NCI-H2227 (cell line): ENCODE results near the gene TTPAL.

Source experiments
- DNase-seq: peaks from one replicate; lab custom pipeline; 2025; ENCODE audit not compliant: unreplicated experiment; lab: John Stamatoyannopoulos, UW

The TTPAL gene

DNA sequence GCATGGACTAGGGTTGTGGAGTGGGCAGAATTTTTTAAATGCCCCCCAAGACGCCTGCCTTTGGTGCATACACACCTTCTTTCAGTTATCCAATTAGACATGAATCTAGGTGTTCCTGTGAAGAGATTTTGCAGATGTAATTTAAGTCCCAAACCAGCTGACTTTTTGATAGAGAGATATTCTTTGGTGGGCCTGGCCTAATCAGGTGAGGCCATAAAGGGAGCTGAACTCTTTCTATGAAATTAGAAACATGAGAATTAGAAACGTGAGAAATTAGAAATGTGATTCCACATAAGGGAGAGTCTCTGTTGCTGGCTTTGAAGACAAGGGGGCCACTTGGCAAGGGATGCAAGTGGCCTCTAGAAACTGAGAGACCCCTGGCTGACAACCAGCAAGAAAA, 36.4 kb upstream of the TTPAL start:
- DNase-seq: no peak

GRCh38 chr20:44442298-44443070, 33.2 kb upstream of the TTPAL start:
- no peak for DNase-seq

- DNase-seq: no peak
Measured at GRCh38 chr20:44445742-44446710, 29.6 kb upstream of the TTPAL start.

DNA sequence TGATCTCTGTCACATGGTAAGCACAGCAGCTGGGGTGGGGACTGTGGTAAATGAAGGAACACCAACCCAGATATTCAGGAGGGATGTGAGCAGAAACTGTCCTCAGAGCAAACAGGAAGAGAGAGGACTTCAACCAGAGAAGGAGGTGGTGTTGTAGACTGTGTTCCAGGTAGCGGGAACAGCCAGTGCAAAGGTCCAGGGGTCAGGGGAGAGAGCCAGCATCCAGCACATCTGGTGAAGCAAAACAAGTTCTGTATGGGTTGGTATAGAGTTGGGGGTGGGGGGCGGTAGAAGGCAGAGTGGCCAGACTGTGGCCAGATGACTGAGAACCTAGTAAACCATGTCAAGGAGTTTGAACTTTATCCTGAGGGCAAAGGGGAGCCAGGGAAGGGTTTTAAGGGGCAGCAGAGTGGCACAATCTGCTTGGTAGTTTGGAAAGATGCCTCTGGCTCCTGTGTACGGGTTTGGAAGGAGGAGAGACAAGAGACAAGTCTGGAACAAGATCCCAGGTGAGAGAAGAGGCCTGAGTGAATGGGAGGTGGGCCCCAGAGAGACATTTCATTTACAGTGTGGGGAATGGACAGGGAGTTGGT, 27.8 kb upstream of the TTPAL start:
- no peak for DNase-seq

DNA sequence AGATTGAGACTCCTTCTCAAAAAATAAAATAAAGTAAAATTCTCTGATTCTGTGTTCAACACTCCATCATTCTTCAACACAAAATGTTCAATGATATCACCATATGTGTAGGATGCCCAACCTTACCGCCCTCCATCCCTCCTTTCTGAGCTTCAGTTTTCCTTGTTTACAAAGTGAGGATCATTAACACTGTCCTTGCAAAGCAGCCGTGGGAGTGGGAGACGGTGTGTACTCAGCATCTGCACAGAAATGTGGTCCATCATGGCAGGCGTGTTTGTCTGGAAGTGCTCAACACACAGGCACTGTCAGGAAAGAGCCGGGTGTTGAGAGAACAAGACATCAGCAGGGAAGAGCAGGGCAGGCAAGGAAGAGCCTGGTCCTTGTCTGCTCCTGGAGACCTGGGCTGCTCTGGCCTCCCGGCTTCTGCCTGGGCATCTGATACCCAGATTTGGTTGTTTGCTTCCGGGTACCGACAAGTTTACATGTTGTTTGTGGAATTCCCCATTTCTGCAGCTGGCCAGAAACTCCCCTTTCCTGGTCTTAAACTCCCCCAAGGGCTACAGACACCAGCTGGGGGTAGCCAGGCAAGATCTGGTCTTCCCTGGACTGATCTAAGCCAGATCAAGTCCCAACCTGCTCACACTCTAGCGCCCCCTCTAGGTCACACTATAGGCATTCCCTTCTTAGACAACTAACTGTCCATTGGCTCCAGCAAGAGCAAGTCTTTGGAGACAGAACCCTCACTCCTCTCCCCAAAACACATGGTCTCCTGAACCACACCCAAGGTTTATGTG, 26.7 kb upstream of the TTPAL start:
- DNase-seq: peak; percentile 11

- DNase-seq: no peak
Measured at GRCh38 chr20:44449864-44450263, 25.8 kb upstream of the TTPAL start.

DNA sequence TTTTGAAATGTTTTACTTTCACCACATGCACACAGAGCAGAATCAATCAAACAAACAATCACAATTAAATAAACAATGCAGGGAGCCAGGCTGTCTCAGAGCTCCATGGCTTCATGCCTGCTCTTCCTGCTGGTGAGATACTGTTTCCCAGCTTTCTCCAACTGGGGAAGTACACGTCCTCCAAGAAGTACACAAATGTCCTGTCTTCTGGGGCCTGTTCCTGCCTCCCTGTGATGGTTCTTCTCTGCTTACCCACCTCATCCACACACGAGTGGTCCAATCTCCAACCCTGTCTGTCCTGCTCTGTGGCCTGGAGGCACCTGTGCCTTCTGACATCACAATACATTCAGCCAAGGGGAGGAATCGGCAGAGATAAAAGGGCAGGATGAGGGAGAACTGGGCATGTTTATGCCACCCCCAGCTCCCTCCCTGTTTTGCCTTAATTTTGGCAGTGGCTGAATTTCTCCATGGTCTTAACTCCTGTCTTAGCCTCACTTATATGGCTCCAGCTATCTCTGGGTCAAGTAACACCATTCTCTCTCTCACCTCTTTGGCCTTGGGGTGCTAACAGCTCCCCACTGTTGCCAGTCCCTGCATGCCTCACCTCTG, 25.3 kb upstream of the TTPAL start:
- DNase-seq: no peak

- no peak for DNase-seq
Measured at GRCh38 chr20:44450903-44451450, 24.7 kb upstream of the TTPAL start.

GRCh38 chr20:44454306-44454963, 21.2 kb upstream of the TTPAL start:
- no peak for DNase-seq

- no peak for DNase-seq
Measured at GRCh38 chr20:44455126-44455525, 20.5 kb upstream of the TTPAL start.

DNA sequence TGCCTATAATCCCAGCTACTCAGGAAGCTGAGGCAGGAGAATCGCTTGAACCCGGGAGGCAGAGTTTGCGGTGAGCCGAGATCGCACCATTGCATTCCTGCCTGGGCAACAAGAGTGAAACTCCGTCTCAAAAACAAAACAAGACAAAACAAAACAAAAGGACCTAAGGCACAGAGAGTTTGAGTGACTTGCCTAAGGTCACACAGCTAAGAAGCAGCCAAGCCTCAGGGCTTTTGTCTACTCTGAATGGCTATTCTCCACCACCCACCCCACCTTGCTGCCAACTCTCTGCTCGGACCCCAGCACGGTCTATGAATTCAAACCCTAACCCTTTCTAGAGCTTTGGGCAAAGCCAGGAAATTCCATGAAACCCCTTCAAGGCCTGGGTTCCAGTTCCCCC, 19.1 kb upstream of the TTPAL start:
- DNase-seq: no peak

DNA sequence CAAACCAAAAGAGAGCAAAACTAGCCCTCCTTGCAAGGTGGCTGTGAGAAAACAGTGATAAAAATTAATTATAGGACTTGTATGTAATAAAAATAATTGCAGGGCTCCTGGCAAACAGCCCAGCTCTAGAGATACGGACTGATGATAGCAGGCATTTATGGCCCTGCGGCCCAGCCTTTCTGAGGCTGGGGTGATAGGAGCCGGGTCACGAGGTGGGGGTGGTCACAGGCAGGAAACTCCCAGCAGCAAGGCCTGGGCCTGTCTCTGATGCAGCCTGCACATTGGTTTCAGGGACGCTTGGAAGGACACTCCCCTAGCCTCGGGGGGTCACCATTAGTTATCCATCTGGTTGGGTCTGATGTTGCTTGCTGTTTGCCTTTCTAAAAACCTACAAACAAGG, 18.7 kb upstream of the TTPAL start:
- DNase-seq: peak; percentile 67

DNA sequence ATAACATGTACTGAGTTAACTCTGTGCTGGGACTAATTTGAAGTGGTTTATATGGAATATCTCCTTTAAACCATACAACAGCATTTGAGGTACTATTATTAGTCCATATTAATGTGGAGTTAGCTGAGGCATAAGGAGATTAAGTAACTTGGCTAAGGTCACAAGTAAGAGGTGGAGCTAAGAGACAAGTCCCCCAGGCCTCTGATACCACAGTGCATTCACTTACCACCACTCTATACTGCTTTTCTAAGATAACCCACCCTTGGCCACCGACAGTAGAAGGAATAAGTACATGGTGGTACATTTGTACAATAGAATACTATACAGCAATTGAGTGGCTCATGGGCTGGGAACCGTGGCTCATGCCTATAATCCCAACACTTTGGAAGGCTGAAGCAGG, 16.4 kb upstream of the TTPAL start:
- DNase-seq: no peak

- peak; percentile 54 for DNase-seq
Measured at GRCh38 chr20:44460795-44461141, 14.9 kb upstream of the TTPAL start.

- DNase-seq: no peak
Measured at GRCh38 chr20:44461142-44461802, 14.4 kb upstream of the TTPAL start.

DNA sequence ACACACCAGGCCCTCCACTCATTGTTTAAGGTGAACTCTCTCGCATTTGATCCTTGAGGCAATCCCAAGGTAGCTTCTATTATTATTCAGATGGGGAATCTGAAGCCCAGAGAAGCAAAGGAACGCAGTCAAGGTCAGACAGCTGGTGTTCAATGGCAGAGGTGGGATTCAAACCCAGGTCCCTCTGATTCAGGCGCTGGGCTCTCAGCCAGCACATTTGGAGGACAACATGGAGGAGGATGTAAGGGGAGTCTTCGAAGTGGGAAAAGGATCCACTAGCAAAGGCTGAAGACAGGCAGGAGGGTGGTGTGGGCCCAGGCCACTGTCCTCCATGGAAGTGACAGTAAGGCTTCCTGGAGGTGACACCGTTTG, 13.9 kb upstream of the TTPAL start:
- DNase-seq: no peak

- DNase-seq: peak; percentile 11
Measured at GRCh38 chr20:44463466-44463865, 12.2 kb upstream of the TTPAL start.

DNA sequence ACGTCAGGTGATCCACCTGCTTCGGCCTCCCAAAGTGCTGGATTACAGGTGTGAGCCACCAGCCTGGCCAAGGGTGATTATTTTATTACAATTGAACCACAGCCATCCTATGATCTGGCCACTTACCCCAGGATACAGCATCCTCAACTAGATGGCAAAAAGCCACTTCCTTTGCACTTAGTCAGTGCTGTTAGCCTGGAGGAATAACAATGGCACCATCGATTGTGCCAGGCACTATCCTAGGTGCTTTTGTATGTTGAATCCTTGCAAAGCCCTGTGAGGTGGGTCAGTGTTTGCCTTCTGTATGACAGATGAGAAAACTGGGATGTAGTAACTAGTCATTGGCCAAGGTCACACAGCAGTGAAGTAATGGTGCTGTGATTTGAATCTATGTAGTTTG, 11.2 kb upstream of the TTPAL start:
- DNase-seq: no peak

- no peak for DNase-seq
Measured at GRCh38 chr20:44465001-44465560, 10.6 kb upstream of the TTPAL start.
